ENCODE measurements around the gene SF3A1.
A peak's percentile ranks its signal among the peaks of the same experiment; 100 is the strongest.

Gene SF3A1

DNA sequence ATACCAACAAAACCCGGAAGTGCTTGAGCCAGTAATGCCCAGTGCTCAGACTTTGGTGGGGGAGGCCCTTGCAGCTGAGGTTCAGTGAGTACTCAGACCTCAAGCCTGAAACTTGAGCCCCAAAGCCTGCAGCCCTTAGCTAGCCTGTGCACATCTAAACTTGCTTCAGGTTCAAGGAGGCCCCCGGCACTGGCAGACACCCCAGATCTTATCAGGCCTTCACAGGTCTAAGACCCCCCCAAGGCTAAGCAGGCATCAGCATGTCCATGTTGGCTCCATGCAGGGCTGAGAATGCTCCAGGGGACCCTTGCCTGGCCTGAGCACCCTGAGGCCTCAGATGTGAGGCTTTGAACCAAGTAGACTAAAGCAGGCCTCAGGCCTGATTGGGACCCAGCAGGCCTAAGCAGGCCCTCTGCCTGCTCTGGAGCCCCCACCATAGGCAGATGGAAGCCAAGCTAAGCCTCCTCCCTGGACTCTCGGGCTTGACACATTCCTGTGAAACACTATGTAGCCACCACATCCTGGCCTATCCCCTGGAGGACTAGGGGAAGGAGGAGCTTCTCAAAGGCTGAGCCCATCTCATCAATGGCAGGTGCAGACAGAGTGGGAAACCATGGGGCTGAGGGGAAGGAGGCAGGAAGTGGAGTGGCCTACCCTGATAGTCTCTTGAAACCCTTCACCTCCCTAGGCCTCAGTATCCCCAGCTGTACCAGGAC, 66.2 kb downstream of the SF3A1 start:
- Histone ChIP-seq H3K27me3 (replicated peaks; ENCODE audit: insufficient read depth, low read length) (no peaks in the 10 kb centered on the region), H3K4me1 (ENCODE audit: low read length) (peaks cover 17% of the 10 kb centered on the region; the same call in 1 of the 2 replicates), H4K20me1 (ENCODE audit: insufficient read depth, low read length) (no peaks in the 10 kb centered on the region), H3K36me3 (replicated peaks; ENCODE audit: insufficient read depth, low read length) (no peaks in the 10 kb centered on the region), H3K79me2 (ENCODE audit: low read length) (no peaks in the 10 kb centered on the region), H3K27ac (ENCODE audit: low read length) (peak overlapping the region; percentile 9; the same call in 1 of the 2 replicates), H3K9ac (ENCODE audit: low read length) (no peak overlapping the region), H3K4me2 (ENCODE audit: low read depth, low read length) (peak overlapping the region; percentile 90; the same call in 1 of the 2 replicates), H3K4me3 (ENCODE audit: low read length) (0 out of 2 replicates have a peak overlapping the region, but pooled peaks have one; percentile 84), H3F3A (ENCODE audit: insufficient read depth, low read length) (peaks cover 20% of the 10 kb centered on the region), H2AFZ (ENCODE audit: low read length) (0 out of 2 replicates have a peak overlapping the region, but pooled peaks have one; percentile 86), H3K9me2 (replicated peaks; ENCODE audit: insufficient read depth, low read length) (no peaks in the 10 kb centered on the region), H3K9me3 (replicated peaks; ENCODE audit: insufficient read depth, low read length) (no peaks in the 10 kb centered on the region)
- TF ChIP-seq, protein P1, sequence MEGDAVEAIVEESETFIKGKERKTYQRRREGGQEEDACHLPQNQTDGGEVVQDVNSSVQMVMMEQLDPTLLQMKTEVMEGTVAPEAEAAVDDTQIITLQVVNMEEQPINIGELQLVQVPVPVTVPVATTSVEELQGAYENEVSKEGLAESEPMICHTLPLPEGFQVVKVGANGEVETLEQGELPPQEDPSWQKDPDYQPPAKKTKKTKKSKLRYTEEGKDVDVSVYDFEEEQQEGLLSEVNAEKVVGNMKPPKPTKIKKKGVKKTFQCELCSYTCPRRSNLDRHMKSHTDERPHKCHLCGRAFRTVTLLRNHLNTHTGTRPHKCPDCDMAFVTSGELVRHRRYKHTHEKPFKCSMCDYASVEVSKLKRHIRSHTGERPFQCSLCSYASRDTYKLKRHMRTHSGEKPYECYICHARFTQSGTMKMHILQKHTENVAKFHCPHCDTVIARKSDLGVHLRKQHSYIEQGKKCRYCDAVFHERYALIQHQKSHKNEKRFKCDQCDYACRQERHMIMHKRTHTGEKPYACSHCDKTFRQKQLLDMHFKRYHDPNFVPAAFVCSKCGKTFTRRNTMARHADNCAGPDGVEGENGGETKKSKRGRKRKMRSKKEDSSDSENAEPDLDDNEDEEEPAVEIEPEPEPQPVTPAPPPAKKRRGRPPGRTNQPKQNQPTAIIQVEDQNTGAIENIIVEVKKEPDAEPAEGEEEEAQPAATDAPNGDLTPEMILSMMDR (IDR thresholded peaks at IDR 0.05; ENCODE audit: low read length): no peak
- no peak for TF ChIP-seq EZH2 (optimal IDR thresholded peaks at IDR 0.05; ENCODE audit: low read depth, low read length)
- TF ChIP-seq EZH2phosphoT487 (IDR thresholded peaks at IDR 0.05; ENCODE audit: low read length): no peak
- DNase-seq: no peak

DNA sequence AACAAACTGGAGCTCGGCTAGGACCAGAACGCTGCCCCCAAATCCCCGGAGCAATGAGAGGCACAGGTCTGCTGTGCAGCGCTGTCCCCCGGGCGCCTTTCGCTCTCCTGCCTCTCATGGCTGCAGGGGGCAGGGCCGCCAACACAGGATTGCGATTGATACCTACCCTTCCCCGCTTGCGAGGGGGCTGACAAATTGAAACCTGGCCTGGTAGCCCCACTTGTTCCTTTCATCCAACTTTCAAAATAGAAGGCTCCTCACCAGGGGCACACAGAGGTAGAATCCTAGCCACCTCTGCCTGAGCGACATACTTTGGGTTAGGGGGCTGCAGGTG, 66.7 kb downstream of the SF3A1 start:
- H2AFZ ChIP-seq (ENCODE audit: low read length): peak overlapping the region; percentile 86
- no peaks in the 10 kb centered on the region for H3K9me2 ChIP-seq (replicated peaks; ENCODE audit: insufficient read depth, low read length)
- H3K9ac ChIP-seq (ENCODE audit: low read length): no peak overlapping the region
- H3K79me2 ChIP-seq (ENCODE audit: low read length): no peaks in the 10 kb centered on the region
- no peaks in the 10 kb centered on the region for H3K9me3 ChIP-seq (replicated peaks; ENCODE audit: insufficient read depth, low read length)
- no peaks in the 10 kb centered on the region for H4K20me1 ChIP-seq (ENCODE audit: insufficient read depth, low read length)
- peaks cover 20% of the 10 kb centered on the region for H3F3A ChIP-seq (ENCODE audit: insufficient read depth, low read length)
- peak overlapping the region; percentile 9; the same call in 1 of the 2 replicates for H3K27ac ChIP-seq (ENCODE audit: low read length)
- DNase-seq: no peak
- TF ChIP-seq, protein P1 (IDR thresholded peaks at IDR 0.05; ENCODE audit: low read length): no peak
- TF ChIP-seq EZH2phosphoT487 (IDR thresholded peaks at IDR 0.05; ENCODE audit: low read length): no peak
- TF ChIP-seq EZH2 (optimal IDR thresholded peaks at IDR 0.05; ENCODE audit: low read depth, low read length): no peak
- peak overlapping the region; percentile 84 for H3K4me3 ChIP-seq (ENCODE audit: low read length)
- no peaks in the 10 kb centered on the region for H3K36me3 ChIP-seq (replicated peaks; ENCODE audit: insufficient read depth, low read length)
- H3K4me1 ChIP-seq (ENCODE audit: low read length): peaks cover 17% of the 10 kb centered on the region; the same call in 1 of the 2 replicates
- H3K27me3 ChIP-seq (replicated peaks; ENCODE audit: insufficient read depth, low read length): no peaks in the 10 kb centered on the region
- H3K4me2 ChIP-seq (ENCODE audit: low read depth, low read length): peak overlapping the region; percentile 90; the same call in 1 of the 2 replicates

DNA sequence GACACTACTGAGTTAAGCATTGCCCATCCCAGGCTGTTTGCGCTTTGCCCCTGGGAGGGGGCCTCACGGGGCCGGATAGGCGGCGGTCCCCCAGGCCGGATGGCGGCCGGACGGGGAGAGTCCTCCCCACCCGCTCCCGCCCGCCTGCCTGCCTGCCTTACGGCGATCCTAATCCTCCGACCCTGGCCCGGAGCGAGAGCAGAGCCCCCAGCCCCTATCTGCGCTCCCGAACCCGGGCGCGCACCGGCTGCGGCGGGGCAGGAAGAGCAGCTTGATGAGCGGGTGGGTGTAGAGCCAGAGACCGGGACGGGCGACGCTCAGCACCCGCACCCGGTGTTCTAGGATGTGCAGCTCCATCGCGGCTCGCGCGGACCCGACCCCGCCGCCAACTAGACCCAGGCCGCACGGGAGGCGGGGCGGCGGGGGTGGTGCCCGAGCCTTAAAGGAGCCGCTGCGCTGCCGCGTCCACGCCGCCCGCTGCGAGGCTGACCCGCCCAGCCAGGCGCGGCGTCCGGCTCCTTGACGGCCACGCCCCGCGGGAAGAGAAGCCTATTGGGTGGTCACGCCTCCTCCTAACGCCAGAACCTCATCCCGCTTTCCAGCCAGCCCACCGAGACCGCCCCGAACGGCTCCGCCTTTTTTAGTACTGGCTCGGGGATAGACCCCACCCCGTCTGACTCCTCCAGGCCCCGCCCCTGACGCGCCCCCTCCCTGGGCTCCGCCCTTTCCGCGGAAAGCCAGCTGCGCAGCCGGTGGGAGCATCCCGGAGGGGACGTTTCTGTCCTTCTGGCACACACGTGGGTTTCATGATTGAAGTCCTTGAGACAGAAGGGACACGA, 67.3 kb downstream of the SF3A1 start, which contains the start of gene CASTOR1:
TSS of gene CASTOR1 (minus strand) at position 365 of the 839 bp plus-strand sequence. CDS start at position 357, 8 bp downstream.
- peak; percentile 92 for DNase-seq
- peak within 1 kb of the TSS; percentile 84 for H3K4me3 ChIP-seq (ENCODE audit: low read length)
- H3K27ac ChIP-seq (ENCODE audit: low read length): peak within 1 kb of the TSS; percentile 9; the same call in 1 of the 2 replicates
- no peaks in the 10 kb centered on the region for H3K9me2 ChIP-seq (replicated peaks; ENCODE audit: insufficient read depth, low read length)
- H3K27me3 ChIP-seq (replicated peaks; ENCODE audit: insufficient read depth, low read length): no peaks in the 10 kb centered on the region
- peaks cover 17% of the 10 kb centered on the region; the same call in 1 of the 2 replicates for H3K4me1 ChIP-seq (ENCODE audit: low read length)
- H3F3A ChIP-seq (ENCODE audit: insufficient read depth, low read length): peaks cover 20% of the 10 kb centered on the region
- no peak for TF ChIP-seq EZH2phosphoT487 (IDR thresholded peaks at IDR 0.05; ENCODE audit: low read length)
- H2AFZ ChIP-seq (ENCODE audit: low read length): peak within 1 kb of the TSS; percentile 86
- H3K79me2 ChIP-seq (ENCODE audit: low read length): no peaks in the 10 kb centered on the region
- H3K36me3 ChIP-seq (replicated peaks; ENCODE audit: insufficient read depth, low read length): no peaks in the 10 kb centered on the region
- peak within 1 kb of the TSS; percentile 50; the same call in 1 of the 2 replicates for H3K9ac ChIP-seq (ENCODE audit: low read length)
- H3K9me3 ChIP-seq (replicated peaks; ENCODE audit: insufficient read depth, low read length): no peaks in the 10 kb centered on the region
- no peaks in the 10 kb centered on the region for H4K20me1 ChIP-seq (ENCODE audit: insufficient read depth, low read length)
- H3K4me2 ChIP-seq (ENCODE audit: low read depth, low read length): peak within 1 kb of the TSS; percentile 90
